Myocyte (in vitro differentiated cells): ENCODE data around the gene MTPN. TPM values are rescaled to one million over a fixed set of nuclear protein-coding genes. Genes with fewer than 3 reads are reported as not detected.

ENCODE experiments used
- DNase-seq: peaks from one replicate; pipeline ENCODE4 v3.0.0-alpha.2; 2012; ENCODE audit warnings: low read depth
- polyA plus RNA-seq: library from polyadenylated mRNA; unstranded; fragments of >200 nt; gene quantifications from one replicate; pipeline ENCODE4 v1.2.1, GENCODE V29; 2012; ENCODE audit warnings: missing spikeins
- total RNA-seq: library from RNA; depleted of rRNA; stranded (reverse); fragments of >200 nt; gene quantifications from 2 replicates; pipeline ENCODE4 v1.2.3, GENCODE V29; 2014

Gene MTPN, protein sequence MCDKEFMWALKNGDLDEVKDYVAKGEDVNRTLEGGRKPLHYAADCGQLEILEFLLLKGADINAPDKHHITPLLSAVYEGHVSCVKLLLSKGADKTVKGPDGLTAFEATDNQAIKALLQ
- 129 and 135 TPM in 2 replicates for total RNA-seq
- 151 TPM for polyA plus RNA-seq

DNA sequence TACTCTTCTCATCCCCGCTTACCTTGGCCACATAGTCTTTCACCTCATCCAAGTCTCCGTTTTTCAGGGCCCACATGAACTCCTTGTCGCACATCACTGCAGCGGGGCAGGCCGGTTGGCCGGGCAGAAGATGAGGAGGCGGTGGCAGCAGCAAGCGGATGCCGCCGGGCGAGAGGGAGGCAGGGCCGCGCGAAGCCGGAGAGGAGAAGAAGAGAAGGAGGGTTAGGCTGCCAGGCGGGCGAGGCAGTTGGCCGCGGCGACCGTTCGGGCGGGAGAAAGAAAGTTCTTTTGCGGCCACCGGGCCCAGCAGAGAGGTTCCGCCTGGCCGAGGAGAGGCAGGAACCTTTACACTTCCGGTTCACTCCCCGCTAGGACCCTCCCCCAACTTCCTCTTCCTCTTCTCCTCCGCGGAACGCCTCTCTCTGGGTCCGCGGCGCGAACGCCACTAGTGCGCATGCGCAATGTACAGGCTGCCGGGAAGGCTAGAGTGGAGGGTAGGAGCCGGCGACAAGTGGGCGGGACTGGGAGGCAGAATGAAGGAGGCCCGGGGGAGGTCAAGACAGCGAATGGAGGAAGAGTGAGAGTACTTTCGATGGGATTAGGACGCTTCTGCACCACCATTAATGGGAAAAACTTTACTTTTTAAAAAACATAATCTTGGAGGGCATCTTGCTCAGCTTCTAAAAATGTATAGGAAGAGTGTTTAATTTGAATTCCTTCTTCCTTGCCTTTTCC is at the start of gene MTPN:
TSS of gene MTPN (minus strand) at position 353 of the 735 bp plus-strand sequence. CDS start at position 94, 259 bp downstream.
- DNase-seq, result peak; percentile 99

DNA sequence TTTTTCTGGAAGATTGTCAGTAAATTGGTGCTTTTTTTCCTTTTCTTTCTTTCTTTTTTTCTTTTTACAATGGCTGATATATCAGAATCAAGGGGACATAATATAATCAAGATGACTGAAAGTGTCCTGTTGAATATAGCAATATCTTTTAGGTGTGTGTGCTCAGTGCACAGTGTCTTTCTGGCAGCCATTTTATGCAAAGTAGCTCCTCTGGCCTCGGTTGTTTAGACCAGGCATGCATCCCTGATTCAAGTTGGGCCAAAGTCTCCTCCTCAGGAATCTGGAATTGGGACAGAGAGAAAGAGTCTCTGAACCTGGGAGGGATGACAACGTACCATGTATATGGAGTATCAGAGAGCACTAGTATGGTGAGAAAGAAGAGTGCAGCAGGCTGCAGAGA is 49.0 kb upstream of the MTPN start:
- DNase-seq, result no peak

DNA sequence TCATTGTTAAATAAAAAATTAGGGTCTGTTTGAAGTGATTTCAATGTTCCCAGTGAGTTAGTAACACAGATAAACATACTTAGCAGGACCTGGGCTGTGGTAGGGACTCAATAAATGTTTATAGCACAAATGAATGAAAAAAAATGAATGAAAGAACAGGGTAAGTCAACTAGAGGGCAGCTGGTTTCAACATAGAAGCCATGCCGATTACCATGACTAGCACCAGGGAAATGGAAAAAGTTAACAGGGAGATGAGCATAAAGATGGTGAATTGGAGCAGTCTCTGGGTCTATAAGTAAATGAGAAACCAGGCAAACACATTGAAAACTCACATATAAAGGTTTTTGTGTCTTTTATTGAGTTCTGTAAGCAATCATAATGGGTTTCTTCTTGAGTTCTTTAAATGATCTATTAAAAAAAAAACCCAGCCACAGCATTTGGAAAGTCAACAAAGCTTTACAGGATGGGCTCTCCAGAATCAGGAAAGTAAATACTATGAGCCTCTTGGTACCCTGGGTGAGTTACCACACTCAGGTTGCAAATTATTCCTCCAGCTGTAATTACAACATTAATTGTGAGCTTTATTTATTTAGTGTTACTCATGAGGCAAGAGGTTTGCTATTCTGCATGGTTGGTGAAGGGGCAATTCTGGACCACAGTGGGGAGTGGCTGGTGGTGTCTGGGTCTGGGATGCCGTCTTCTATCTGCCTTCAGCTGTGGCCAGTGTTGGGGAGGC is 46.1 kb upstream of the MTPN start:
- no peak for DNase-seq

DNA sequence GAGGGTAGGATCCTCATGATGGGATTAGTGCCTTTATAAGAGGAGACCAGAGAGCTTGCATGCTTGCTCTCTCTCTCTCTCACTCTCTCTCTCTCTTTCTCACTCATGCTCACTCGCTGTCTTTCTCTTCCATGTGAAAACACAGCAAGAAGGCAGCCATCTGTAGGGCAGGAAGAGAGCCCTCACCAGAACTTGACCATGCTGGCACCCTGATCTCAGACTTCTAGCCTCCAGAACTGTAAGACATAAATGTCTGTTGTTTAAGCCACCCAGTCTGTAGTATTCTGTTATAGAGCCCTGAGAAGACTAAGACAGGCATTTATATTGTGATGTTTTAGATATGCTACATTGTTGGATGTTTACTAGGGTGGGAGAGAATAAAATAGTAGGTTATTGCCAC is 43.4 kb upstream of the MTPN start:
- DNase-seq, result no peak

DNA sequence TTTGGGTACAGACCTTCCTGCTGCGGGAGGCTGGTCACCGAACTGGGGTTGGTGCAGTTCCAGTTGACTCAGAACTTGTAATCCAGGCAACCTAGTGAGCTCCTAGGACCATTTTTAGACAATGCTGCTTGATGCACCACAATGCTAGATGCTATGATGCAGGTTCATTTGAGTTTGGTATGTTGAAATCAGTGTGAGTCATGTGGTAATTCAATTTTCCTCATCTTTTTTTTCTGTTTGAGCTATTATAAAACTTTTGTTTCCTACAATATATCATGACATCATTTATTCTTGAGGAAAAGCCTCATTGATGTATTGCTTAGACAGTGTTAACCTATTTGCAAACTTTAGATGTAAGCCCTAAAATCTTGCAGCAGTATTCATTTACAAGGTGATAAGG is 40.9 kb upstream of the MTPN start:
- DNase-seq, result no peak

DNA sequence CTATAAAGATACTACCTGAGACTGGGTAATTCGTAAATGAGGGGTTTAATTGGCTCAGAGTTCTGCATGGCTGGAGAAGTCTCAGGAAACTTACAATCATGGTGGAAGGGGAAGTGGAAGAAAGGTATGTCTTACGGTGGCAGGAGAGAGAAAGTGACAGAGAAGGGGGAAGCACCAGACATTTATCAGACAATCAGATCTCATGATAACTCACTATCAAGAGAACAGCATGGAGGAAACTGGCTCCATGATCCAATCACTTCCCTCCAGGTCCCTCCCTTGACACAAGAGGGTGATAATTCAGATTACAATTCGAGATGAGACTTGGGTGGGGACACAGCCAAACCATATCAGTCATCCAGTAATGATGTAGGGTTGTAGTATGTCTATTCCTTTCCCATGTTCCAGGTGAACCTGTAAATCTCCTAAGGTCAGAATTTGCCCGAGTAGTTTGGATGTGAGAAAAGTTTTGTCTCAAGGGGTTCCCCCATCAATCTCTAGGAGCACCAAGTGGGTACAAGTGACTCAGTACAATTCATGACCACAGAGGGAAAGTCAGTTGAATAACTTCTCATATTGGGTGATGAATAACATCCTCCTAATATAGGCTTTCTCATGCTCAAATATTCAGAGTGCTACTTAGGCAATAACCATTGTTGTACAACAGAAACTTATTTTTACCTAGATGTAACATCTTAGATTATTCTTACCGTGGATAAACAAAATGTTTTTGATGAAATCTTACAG is 39.7 kb upstream of the MTPN start:
- DNase-seq, result no peak

DNA sequence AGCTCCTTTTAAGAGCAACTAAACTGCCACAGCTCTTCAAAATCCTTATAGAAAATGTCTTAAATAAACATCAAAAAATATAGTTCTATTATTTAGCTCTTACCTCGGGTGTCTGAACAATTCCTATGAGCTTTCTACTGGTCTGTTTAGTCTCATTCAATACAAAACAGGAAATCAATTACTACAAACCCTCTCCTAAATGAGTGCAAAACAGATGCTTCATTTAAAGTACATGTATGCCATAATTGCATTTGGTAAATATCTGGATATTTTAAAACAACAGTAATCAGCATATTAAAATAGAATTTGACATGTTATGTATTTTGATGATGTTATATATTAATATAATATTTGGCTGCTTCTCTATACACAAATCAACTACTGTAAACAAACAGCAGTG is 38.5 kb upstream of the MTPN start:
- no peak for DNase-seq

DNA sequence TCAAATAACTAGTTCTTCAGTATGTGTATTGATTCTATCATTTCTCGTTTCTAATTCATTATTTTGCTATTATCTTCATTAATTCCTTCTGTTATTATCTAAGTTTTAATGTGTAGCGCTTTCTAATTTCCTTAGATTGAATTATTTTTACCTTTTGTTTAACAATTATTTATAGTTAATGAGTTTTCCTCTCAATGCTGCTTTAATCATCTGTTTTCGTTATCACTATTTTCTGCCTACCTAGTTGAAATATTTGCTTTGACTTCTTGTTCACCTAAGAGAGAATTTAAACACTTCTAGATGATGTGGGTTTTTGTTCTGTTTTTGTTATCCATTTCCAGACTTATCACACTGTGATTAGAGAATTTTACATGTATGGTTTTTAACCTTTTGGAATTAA is 37.5 kb upstream of the MTPN start:
- DNase-seq, result no peak

DNA sequence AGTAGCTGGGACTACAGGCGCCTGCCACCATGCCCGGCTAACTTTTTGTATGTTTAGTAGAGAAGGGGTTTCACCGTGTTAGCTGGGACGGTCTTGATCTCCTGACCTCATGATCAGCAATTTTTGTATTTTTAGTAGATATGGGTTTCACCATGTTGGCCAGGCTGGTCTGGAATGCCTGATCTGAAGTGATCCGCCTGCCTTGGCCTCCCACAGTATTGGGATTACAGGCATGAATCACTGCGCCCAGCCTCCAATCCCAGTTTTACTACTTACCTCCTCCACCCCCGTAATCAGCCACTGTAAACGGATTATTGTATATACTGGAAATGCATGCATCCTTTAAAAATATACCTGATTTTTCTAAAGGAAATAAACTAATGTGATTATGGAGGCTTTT is 35.1 kb upstream of the MTPN start:
- no peak for DNase-seq

DNA sequence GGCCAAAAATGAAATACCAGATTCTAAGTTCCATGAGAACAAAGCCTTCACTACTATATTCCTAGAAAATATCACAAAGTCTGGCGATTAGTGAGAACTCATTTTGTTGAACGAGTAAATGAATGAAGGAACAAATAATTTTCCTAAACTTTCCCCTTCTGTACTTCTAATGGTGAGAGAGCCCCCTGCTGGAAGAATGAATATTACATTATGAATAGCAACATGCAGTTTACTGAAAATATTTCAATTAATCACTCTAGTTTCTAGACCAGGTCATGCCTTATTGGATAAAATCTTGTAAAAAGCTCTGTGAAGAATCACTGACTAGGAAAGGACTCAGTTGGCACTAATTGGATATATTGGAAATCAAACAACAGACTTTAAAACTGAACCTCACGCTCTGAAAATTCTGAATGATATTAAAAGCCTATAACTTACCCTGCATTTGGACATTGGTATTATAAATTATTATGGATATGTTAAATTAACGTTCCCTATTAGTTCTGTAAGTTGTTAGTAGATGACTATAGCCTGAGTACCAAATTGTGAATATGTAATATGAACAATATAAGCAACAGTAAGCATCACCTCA is 32.4 kb upstream of the MTPN start:
- peak; percentile 78 for DNase-seq

DNA sequence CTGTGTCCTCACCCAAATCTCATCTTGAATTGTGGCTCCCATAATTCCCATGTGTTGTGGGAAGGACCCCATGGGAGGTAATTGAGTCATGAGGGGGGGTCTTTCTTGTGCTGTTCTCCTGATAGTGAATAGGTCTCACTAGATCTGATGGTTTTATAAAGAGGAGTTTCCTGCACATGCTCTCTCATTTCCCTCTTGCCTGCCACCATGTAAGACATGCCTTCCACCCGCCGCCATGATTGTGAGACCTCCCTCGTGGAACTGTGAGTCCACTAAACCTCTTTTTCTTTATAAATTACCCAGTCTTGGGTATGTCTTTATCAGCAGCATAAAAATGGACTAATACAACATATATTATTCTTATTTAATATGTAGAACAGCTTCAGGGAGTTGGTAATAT is 29.0 kb upstream of the MTPN start:
- no peak for DNase-seq

DNA sequence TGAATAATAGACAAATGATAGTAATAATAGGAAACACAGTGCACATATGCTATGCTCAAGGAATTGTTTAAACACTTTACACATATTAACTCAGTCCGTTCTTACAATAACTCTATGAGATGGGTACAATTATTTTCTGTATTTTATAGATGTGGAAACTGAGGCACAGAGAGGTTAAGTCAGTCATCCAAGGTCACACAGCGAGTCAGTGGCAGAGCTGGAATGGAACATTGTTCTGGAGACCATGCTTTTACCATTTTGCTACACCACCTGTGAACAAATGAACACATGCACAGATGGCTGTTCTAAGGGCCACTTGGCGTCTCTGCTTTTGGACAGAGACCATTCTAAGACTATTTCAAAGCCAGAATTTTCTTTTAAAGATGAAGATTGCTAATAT is 26.9 kb upstream of the MTPN start:
- no peak for DNase-seq

DNA sequence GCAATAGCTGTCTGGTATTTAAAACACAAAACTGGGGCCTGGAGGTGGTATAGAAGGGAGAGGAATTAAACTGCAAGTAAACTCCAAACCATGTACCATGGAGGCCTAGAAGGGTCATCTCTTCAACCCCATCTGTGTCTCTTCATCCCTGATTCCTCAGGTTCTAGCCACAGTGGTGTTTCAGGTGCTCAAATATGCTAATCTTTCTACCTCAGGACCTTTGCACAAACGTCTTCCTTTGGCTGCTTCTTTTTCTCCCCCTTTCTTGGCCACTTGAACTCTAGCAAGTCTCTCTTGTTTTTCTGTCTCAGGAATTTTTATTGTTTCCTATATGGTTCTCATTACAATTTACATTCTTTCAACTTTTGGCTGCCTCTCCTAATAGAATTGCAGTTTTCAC is 25.6 kb upstream of the MTPN start:
- DNase-seq, result no peak

DNA sequence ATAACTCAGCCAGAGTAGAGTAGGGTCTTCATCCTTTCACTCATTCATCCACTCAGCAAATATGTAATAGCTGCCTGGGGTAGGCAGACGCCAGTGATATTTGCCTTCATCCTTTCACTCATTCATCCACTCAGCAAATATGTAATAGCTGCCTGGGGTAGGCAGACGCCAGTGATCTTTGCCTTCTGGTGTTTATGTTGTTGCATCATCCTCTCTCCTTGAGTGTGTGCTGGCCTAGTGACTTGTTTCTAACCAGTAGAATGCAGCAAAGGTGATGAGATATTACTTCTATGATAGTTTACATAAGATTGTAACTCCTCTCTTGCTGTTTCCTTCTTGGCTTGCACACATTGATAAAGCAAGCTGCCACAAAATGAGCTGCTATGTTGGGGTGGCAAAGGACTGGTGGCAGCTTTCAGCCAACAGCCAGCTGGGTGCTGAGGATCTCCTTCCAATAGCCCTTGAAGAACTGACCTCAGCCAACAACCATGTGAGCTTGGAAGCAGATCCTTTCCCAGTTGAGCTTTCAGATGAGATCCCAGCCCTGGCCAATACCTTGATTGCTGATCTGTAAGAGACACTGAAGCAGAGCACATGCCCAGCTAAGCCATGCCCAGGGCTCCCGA is 23.2 kb upstream of the MTPN start:
- no peak for DNase-seq

DNA sequence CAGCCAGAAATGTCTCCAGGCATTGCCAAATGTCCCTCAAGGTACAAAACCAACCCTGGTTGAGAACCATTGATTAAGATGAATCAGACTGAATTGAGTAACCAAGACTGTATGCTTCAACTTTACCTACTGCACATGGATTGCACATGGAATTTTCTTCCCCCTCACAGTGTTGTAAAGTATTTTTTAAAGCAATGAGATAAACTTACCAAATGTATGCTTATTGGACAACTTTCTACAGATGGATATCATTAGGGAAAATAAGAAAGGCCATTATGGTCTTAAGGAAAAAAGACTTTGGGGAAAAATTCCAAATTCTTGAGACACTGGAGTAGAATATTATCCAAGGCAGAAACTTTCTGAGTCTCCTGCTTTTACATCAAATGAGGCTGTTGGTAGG is 20.9 kb upstream of the MTPN start:
- no peak for DNase-seq

DNA sequence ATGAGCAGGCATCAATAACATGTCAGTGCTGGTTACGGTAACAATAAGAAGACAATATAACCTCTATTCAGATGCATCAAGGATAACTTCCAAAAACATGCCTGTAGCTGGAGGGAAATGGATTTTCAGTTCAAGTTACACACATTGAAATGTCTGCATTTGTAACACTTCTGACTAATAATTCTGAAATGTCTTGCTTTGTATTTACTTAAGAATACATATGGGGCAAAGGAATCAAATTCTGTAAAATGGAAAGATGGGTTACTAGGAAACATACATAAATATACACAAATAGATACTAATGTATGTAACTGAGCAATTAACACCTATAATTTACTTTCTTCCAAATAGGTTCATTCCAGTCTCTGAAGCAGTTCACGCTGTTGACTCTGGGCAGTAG is 18.6 kb upstream of the MTPN start:
- no peak for DNase-seq

DNA sequence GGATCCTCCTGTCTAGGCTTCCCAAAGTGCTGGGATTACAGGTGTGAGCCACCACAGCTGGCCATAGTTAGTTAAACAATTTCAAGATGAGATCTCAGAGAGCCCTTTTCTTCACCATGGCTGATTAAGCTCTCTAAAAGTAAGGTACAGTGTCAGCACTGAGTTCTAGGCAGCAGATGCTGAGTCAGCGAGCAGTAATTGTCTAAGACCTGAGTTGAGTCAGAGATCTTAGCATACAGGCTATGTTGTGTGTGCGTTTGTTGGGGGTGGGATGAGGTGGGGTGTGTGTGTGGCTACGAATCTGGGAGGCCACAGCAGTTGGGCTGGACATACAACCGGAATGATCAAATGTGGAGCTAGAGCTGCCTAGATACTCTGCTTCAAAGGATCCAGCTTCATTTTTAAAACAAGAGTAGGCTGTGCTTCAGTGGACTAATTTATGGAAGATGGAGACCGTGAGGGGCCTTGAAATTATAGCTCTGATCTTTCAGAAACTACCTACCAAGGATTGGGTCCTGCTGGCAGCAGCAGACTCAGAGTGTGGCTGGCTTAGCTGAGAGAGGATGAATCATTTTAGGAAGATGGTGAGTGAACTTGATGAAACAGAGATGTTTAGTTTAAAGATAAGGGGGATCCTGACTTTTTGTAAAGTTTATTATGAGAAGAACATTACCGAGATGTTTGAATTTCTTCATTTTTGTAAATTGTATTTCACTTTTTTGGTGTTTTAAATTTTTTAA is 17.5 kb upstream of the MTPN start:
- DNase-seq, result peak; percentile 20

DNA sequence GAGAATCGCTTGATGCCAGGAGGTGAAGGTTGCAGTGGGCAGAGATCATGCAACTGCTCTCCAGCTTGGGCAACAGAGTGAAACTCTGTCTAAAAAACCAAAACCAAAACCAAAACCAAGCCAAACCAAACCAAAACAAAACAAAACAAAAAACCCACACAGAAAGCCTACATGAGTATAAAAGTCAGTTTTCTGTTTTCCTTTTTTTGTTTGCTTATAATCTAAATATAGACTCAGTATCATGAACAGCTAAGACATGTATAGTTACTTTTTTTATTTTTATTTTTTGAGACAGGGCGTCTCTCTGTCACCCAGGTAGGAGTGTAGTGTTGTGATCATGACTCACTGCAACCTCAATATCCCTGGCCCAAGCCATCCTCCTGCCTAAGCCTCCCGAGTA is 16.8 kb upstream of the MTPN start:
- DNase-seq, result no peak

DNA sequence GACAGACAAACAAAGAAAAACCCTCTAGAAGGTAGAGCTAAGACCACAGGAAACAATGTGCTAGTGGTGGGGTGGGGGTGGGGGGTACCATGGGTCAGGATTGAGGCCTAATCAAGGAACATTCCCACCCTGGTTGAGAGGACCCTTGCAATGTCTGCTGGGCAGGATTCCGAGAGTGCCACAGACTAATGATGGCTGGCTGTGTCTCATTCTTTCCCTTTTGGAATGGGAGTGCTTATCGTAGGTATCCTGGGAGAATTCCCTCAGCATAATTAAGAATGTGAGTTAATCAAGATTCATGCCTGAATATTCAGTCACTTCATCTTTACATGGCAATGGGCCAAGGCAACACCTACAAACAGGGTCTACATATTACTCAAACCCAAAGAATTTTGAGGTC is 14.7 kb upstream of the MTPN start:
- no peak for DNase-seq

DNA sequence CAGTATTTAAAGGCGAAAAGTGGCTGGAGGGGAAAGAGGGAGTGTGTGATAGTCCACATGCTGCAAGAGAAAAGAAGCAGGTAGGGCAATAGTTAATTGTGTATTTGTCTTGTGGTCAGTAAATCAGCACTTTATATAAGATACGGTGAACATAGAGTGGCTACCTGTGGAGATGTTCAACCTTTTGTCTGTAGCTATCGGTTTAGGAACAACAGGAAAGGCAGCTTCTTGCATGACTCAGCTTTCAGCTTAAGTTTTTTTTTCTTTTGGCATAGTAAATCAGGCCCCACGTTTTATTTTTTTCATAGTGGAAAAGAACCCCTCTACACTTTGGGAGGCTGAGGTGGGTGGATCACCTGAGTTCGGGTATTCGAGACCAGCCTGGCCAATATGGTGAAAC is 14.2 kb upstream of the MTPN start:
- DNase-seq, result no peak
